GM18951 (cell line): Measurements from ENCODE around the gene CIAO2A.

ENCODE experiments used
- POLR2A ChIP-seq: IDR thresholded peaks from 4 replicates; pipeline ENCODE4 v1.6.1; 2011; ENCODE audit warnings: mild to moderate bottlenecking; ENCODE audit not compliant: insufficient read length, insufficient read depth; ENCODE audit errors: extremely low read depth
- in situ Hi-C: fragments of 300-500 bp; cut with MboI; formaldehyde crosslinking; loops from one replicate; pipeline ENCODE4 v1.12.0; 2022; ENCODE audit warnings: low sequenced_read_pairs, mixed read lengths, inconsistent platforms; ENCODE audit not compliant: unreplicated experiment

CIAO2A gene, protein sequence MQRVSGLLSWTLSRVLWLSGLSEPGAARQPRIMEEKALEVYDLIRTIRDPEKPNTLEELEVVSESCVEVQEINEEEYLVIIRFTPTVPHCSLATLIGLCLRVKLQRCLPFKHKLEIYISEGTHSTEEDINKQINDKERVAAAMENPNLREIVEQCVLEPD

DNA sequence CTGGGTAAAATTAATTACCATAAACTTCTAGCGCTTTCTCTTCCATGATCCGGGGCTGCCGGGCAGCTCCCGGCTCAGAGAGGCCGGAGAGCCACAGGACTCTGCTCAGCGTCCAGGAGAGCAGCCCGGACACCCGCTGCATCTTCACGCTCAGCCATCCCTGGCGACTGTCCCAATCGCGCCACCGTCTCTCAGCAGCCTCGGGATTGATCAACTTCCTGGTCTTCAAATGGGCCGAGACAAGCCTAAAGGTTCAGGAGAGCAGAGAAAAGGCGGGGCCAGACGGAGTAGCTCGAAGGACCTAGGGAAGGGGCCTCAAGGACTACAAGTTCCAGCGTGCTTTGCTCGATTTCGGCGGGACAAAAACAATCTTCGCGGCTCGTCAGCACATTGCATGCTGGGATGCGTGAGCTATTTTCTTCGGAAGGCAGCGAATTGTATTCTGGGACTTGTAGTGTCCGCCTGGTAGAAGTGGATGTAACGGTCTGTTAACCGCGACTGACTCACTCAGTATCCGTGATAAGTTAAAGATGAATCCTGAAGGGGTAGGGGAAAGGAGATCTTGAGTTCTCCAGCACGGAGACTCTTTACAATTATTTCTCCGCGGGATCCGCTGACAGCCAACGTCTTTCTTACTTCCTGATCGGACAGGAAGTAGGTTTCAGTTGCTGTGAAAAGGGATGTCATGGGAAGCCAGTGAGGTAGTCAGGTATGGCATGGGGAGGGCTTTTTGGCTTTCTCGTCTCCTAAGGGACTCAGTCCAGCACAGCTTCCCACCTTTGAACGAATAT, at the start of gene CIAO2A:
Gene CIAO2A, minus strand, starts transcription at position 212 of the 791 bp plus-strand sequence. Its CDS starts 70 bp downstream, at position 142.
- peak; percentile 68 for TF ChIP-seq POLR2A
- in situ Hi-C loops = no loop called here

DNA sequence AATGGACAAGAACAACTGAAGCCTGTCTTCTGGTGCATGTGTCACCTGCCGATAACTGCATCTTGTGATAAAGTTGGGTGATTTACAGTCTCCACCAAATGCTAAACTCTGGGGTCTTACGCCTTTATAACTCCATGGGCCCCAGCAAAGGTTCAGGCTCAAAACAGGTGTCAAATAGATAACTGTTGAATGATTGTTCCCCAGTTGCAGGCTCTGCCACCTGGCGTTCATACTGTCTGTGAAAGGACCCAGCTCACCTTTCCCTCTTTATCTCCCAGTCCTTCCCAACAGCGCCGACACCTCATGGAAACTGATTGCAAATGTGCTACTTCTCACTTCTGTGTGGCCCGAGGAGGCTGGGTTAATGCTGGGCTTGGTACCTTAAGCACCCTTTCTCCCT, 49.6 kb upstream of the CIAO2A start:
- no peak for TF ChIP-seq POLR2A
- in situ Hi-C loops = no loop called here

DNA sequence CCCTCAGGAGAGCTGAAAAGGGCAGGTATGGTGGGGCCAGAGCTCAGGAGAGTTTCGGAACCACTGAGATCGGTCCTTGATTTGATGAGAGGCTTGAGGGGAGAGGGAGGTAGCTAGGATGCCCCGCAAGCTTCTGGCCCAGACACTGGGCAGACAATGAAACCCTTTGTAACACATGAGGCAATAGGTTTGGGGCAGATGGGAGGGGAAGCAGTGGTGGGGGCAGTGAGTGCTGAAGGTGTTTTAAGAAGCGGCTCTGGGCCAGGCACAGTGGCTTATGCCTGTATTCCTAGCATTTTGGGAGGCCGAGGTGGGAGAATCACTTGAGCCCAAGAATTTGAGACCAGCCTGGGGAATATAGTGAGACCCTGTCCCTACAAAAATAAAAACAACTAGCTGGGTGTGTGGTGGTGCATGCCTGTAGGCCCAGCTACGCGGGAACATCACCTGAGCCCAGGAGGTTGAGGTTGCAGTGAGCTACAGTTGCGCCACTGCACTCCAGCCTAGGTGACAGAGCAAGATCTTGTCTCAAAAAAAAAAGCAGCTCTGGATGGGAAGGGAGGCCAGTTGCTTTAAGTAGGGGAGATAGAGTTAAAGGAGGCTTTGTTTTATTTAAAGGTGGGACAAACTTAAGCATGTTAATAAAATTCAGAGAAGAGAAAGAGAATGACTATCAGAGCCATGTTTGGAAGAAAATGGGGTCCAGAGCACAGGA, 48.3 kb upstream of the CIAO2A start:
- no peak for TF ChIP-seq POLR2A
- in situ Hi-C loops = no loop called here

DNA sequence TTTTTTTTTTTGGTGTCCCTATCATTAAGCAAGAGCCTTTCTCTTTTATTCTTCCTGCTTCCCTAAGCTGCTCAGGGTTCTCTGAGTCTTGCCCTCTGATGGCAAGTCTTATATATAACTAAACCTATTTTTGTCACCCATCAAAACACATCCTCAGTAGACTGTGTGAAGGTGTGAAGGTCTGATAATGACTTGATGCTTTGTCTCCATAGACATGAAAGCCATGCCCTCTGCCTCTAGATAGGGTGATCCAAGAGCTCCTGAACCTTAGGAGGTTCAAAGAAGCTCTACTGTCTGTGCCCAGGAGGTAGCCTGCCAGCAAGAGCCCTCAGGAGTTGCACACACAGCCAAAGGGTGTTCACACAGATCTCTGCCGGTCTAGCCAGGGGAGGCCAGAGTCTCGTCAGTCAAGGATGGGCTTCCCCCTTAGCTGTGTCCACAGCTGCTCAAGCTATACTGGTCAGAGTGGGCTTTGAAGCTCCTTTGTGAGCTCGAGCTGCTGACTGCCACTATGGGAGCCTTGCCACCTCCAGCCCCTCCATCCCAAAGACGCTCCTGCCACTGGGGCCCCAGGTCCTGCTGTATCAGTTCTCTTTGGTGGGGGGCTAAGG, 44.8 kb upstream of the CIAO2A start:
- in situ Hi-C loops = no loop called here
- no peak for TF ChIP-seq POLR2A

DNA sequence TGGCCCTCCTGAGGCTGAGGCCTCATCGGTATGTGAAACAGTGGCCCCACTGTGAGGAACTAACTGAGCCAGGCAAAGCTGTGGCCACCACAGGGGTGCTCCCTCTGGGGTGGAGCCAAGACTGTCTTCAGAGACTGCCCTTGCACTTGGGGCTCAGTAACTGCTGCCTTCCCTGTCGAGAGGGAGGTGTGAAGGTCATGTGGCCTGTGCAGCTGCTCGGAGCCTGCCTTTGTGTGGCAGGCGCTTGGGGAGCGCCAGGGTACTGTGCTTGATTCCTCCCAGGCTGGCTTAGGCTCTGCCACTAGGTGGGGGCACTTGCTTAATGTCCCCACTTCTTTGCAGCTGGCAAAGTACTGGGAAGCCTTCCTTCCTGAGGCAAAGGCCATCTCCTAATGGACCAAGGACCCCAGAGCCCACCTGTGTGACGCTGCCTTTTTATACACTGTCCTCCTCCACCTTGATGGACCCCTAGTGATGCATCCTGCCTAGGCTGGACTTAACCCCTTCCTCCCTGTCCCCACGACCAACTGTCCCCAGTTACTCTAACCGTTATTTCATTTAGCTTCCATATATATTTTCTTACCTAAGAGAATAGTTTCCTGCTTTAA, 43.7 kb upstream of the CIAO2A start:
- TF ChIP-seq POLR2A = no peak
- in situ Hi-C loops = no loop called here

DNA sequence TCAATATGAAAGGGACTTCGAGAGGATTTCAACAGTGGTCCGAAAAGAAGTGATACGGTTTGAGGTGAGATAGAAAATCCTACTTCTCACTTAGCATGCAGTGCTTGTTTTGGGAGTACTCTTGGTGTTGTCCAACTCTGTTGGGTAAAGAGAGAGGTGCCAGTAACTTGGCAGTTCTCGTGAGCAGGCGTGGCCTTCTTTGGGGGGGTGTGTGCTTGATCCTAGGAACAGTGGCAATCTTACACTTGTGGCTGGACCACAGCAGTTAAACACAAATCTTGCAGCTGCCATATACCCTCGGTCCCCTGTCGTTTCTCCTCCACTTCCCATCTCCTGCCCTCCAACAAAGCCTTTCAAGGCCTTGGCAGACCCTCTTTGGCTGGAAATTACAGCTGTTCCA, 42.7 kb upstream of the CIAO2A start:
- no peak for TF ChIP-seq POLR2A
- in situ Hi-C loops = no loop called here

DNA sequence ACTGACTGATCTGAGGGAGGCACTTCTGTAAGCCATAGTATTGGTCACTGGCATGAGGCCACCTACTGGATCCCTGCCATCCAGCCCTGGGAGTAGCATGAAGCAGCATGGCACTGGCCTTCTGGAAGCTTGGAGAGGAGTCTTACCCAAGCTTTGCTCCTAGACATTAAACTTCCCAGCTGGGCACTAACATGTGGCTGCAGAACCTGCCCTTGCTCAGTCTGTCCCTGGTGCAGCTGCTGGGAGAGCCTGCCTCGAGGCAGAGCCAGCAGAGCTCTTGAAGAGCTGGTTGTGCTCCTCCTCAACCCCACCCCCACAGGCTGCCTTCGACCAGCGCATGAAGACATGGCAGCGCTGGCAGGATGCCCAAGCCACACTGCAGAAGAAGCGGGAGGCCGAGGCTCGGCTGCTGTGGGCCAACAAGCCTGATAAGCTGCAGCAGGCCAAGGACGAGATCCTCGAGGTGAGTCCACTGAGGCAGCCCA, 40.7 kb upstream of the CIAO2A start:
- TF ChIP-seq POLR2A = no peak
- in situ Hi-C loops = no loop called here

DNA sequence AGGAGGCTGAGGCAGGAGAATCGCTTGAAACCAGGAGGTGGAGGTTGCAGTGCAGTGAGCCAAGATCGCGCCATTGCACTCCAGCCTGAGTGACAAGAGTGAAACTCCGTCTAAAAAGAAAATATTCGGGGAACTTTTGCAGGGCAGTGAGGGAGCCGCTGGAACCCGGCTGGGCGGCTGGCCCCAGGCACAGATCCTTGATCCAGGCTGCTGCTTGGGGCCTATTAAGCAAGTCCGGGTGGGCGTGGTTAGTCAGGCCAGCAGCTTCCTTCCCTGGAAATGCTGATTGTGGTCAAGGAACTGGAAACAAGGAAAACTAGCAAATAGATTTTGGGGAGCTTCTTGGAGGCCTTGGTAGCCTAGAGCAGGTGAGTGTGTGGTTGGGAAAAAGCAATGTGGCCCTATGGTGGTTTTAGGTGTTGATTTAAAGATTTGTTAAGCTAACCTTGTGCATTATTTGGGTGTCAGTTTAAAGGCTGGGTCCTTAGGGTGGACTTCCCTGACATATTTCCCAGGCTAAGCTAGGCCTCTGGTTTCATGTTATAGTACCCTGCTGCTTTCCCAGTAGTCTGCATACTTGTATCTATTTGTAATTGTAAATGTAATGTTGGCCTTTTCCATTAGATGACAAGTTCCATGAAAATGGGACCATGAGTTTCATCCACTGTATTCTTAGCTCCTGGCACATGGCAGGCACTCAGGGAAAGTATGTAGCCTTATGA, 40.1 kb upstream of the CIAO2A start:
- TF ChIP-seq POLR2A = no peak
- in situ Hi-C loops = no loop called here

DNA sequence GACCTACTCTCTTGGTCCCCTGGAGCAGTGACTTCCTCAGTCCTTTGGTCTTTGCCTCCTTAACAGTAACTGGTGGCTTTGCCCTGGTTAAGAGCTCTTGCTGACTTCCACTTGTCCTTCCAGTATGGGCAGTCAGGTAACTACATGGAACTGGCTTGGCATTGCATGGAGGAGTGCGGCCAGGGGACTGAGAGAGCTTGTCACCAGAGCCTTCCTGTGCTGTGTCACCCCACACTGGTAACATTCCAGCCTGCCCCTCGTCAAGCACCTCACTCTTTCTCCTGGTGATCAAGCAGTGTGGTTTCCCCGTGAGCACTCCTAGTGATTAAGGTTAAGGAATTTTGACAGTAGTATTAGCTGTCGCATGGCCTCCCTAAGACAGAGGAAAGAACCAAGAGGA, 38.6 kb upstream of the CIAO2A start:
- TF ChIP-seq POLR2A = no peak
- in situ Hi-C loops = no loop called here

DNA sequence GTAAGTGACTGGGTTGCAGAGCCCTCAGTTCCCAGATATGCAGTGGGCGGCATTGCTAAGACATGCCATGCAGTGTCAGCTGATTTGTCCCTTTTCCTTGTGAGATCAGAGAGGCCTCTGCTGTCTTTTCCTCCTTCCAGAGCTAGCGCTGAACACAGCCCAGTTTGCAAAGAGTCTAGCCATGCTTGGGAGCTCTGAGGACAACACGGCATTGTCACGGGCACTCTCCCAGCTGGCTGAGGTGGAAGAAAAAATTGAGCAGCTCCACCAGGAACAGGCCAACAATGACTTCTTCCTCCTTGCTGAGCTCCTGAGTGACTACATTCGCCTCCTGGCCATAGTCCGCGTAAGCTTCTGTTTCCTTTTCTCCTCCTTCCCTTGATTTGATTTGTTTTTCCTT, 37.9 kb upstream of the CIAO2A start:
- in situ Hi-C loops = no loop called here
- TF ChIP-seq POLR2A = no peak

DNA sequence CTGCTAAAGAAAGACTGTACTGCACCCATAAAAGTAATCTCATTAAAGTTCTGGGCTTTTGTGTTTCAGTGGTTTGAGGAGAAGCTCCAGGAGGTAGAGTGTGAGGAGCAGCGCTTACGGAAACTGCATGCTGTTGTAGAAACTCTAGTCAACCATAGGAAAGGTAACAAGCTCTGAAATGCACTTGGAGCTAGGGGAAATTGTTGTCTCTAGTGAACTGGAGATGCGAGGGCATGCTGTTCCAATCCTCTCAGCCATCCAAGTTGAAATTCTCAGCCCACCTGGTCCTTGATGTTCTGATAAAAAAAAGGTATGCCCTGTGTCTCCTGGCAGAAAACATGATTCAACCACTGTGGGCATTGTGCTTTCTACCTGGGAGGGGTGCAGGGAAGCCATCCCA, 36.5 kb upstream of the CIAO2A start:
- in situ Hi-C loops = no loop called here
- no peak for TF ChIP-seq POLR2A

DNA sequence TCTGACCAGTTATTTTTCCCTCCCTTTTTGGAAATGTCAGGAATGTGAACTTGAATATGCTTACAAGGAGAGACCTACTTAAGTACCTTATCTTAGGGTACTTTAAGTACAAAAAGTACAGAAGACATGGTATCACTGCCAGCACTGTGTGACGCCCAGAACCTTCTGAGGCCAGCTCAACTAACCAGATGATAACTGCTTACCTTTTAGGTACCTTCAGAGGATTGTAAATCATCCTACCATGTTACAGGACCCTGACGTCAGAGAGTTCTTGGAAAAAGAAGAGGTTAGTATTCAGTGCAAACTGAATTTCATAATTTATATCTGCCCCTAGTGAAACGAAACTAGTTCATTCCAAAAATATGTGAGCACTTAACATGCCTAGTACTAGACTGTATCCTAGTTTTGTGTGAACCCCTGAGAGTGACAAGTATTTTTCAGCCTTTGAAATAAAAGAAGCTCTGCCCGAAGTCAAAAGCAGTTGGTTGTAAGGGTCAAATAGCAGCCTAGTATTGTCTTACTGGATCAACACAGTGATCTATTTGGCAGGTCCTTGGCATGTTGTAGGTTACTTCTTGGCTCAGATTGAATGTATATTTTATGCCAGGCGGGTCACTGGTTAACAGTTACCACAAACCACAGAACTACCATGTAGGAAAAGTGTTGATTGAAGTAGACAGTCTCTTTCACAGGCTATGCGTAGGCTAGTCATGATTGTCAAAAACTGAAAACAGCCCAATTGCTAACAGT, 34.1 kb upstream of the CIAO2A start:
- in situ Hi-C loops = no loop called here
- TF ChIP-seq POLR2A = no peak

DNA sequence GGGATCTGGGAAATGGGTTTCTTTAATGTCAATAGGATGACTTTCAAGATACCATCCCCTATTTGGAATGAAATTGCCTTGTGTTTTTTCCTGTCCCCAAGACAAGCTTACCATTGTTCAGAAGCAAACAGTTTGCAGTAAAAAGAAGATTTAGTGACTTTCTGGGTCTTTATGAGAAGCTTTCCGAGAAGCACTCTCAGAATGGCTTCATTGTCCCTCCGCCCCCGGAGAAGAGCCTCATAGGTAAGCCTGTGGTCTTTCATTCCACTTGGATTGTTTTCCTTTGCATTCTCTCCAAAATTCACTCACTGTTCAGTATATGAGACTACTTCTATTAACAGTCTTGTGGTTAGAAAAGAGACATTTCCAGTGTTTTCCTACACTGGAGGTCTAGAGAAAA, 32.3 kb upstream of the CIAO2A start:
- TF ChIP-seq POLR2A = no peak
- in situ Hi-C loops = no loop called here
